Ascending aorta (tissue), 2 donors: ENCODE results near the gene B4GALT5. TPM values are rescaled to one million over a fixed set of nuclear protein-coding genes. Genes with fewer than 3 reads are reported as not detected.

Experiments
- DNase-seq, 2 donors: peaks; one replicate each; pipeline ENCODE4 v3.0.0-alpha.2; 2019; ENCODE audit warnings: low spot score in 2 of 2
- H3K27ac ChIP-seq, 2 donors: fragments of 200-600 bp; sonication (generic); one replicate each; pipeline ENCODE4 v1.5.1; 2016 to 2017; ENCODE audit warnings: mild to moderate bottlenecking in 1 of 2
- H3K27me3 ChIP-seq: fragments of 200-600 bp; sonication (generic); one replicate; pipeline ENCODE4 v1.5.1; 2017
- H3K36me3 ChIP-seq, 2 donors: fragments of 200-600 bp; sonication (generic); one replicate each; pipeline ENCODE4 v1.5.1; 2016
- H3K4me1 ChIP-seq, 2 donors: fragments of 200-600 bp; sonication (generic); one replicate each; pipeline ENCODE4 v1.5.1; 2016 to 2017; ENCODE audit warnings: mild to moderate bottlenecking in 1 of 2
- H3K4me3 ChIP-seq, 2 donors: fragments of 200-600 bp; sonication (generic); one replicate each; pipeline ENCODE4 v1.5.1; 2016 to 2017; ENCODE audit warnings: mild to moderate bottlenecking in 1 of 2
- H3K9me3 ChIP-seq, 2 donors: fragments of 200-600 bp; sonication (generic); one replicate each; pipeline ENCODE4 v1.5.1; 2016
- CTCF ChIP-seq, 3 experiments: fragments of 200-600 bp in 2 of 3; fragments of 450-650 bp in 1 of 3; sonication (generic) in 2 of 3; IDR thresholded peaks; one replicate each; pipeline ENCODE4 v1.5.1; 2016 to 2019; ENCODE audit warnings: antibody characterized with exemption in 3 of 3, mild to moderate bottlenecking in 1 of 3, moderate library complexity in 1 of 3
- intact Hi-C: fragments of 100-400 bp; cut with DNase I; formaldehyde crosslinking; loops from one replicate; pipeline ENCODE4 v1.15.1; 2023
- total RNA-seq: library from RNA; depleted of rRNA; stranded (reverse); fragments of >200 nt; gene quantifications from one replicate; pipeline ENCODE4 v1.1.0, GENCODE V29; 2016

Gene B4GALT5
- total RNA-seq, 1 donor from 2014 or later, result 15.0 TPM

DNA sequence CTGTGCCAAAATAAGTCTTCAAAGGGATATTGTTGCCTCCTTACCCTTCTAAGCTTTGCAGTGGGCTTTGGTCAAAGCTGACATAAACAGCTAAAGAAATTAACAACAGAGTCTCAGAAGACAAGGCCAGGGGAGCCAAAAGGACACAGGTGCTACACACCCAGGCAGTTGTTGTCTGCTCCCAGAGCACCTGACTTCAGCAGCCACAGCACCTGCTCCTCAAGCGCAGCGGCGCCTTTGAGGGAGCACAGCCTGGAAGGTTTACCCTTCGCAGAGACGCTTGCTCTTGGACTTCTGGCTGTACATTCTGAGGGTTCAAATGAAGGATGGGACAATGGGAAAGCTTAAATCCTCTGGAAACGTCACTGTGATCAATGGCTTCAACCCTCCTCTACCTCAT, 16.6 kb downstream of the B4GALT5 start:
- Histone ChIP-seq H3K27ac (no peak overlapping the region), H3K4me1 (peaks cover 0 to 14% of the 10 kb centered on the region in 2 donors), H3K4me3 (no peak overlapping the region), H3K27me3 (no peaks in the 10 kb centered on the region), H3K36me3 (no peaks in the 10 kb centered on the region), H3K9me3 (no peaks in the 10 kb centered on the region)
- no peak for TF ChIP-seq CTCF (IDR thresholded peaks at IDR 0.05)
- intact Hi-C loops, result no loop called here
- no peak for DNase-seq

- Histone ChIP-seq H3K27ac (no peak overlapping the region), H3K9me3 (no peaks in the 10 kb centered on the region), H3K4me1 (peaks cover 0 to 16% of the 10 kb centered on the region in 2 donors), H3K4me3 (no peak overlapping the region), H3K36me3 (no peaks in the 10 kb centered on the region), H3K27me3 (no peaks in the 10 kb centered on the region)
- intact Hi-C loops, result no loop called here
- no peak for TF ChIP-seq CTCF (IDR thresholded peaks at IDR 0.05)
- DNase-seq, result no peak
These were observed 17.1 kb downstream of the B4GALT5 start for GRCh38 chr20:49696594-49696993.

DNA sequence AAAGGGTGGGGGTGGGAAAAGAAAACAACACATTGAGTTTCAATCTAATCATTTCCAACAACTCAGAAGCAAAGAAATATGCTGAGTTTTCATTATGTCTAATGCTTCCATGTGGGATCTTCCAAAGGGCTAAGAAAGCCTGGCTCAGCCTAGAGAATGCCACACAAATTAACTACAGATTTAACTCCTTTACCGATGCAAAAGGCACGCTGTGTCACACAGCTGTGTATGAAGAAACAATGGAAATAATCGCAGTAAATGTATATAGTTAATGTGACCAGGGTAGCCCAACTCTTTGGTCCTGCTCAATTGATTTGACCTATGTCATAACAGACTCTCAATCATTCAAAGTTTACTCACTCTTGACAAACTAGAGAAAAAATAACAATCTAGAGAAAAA, 17.8 kb downstream of the B4GALT5 start:
- peaks cover 0 to 24% of the 10 kb centered on the region in 2 donors for H3K4me1 ChIP-seq
- no peak for TF ChIP-seq CTCF (IDR thresholded peaks at IDR 0.05)
- no peaks in the 10 kb centered on the region for H3K27me3 ChIP-seq
- DNase-seq, result no peak
- no peak overlapping the region for H3K27ac ChIP-seq
- intact Hi-C loops, result no loop called here
- H3K9me3 ChIP-seq, result no peaks in the 10 kb centered on the region
- H3K4me3 ChIP-seq, result no peak overlapping the region
- no peaks in the 10 kb centered on the region for H3K36me3 ChIP-seq

DNA sequence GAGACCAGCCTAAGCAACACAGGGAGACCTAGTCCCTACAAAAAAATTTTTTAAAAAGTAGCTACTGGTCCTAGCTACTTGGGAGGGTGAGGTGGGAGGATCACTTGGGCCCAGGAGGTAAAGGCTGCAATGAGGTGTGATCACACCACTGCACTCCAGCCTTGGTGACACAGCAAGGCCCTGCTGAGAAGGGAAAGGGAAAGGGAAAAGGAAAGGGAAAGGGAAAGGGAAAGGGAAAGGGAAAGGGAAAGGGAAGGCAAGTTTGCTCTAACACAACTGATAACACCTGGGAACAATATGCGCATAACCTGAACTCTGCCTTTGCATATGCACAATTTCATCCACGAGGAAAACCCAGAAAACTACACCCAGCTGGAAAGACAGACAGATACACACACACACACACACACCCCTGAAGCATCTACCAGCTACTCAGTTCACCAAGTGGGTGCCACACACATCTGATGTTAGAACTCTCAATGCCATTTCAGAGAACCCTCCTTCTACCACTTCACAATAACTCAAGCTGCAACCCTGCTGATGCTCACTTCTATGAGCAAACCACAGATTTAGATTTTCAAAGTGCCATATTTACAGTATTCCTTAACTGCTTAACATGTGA, 19.1 kb downstream of the B4GALT5 start:
- TF ChIP-seq CTCF (IDR thresholded peaks at IDR 0.05), result no peak
- Histone ChIP-seq H3K4me1 (peaks cover 0 to 22% of the 10 kb centered on the region in 2 donors), H3K36me3 (no peaks in the 10 kb centered on the region), H3K9me3 (no peaks in the 10 kb centered on the region), H3K4me3 (no peak overlapping the region), H3K27ac (no peak overlapping the region), H3K27me3 (no peaks in the 10 kb centered on the region)
- no peak for DNase-seq
- intact Hi-C loops, result no loop called here

- no peak overlapping the region for H3K27ac ChIP-seq
- no peaks in the 10 kb centered on the region for H3K27me3 ChIP-seq
- TF ChIP-seq CTCF (IDR thresholded peaks at IDR 0.05), result no peak
These were observed 20.1 kb downstream of the B4GALT5 start for GRCh38 chr20:49693435-49694171.

More at GRCh38 chr20:49693435-49694171, 20.1 kb downstream of the B4GALT5 start:
- Histone ChIP-seq H3K9me3 (no peaks in the 10 kb centered on the region), H3K4me3 (no peak overlapping the region), H3K4me1 (peaks cover 0 to 19% of the 10 kb centered on the region in 2 donors), H3K36me3 (no peaks in the 10 kb centered on the region)
- DNase-seq, result no peak
- intact Hi-C loops, result no loop called here
